AG04450 (cell line): ENCODE results near the gene CCNYL1. TPM values are rescaled to one million over a fixed set of nuclear protein-coding genes. Genes with fewer than 3 reads are reported as not detected.
"Not testable (repeated sequence)": the region's sequence is repeated elsewhere in the genome, so short reads cannot be mapped to it uniquely, and the experiment has no call there.

Source experiments
- CTCF ChIA-PET: fragments of 300-600, 350-600 bp; formaldehyde crosslinking; extraction: SDS; loops from one replicate; lab custom pipeline; 2022; ENCODE audit warnings: antibody characterized with exemption, inconsistent platforms; lab: Charles Lee
- POLR2A ChIA-PET: fragments of 350-600 bp; formaldehyde crosslinking; extraction: SDS; loops from one replicate; lab custom pipeline; 2021; ENCODE audit warnings: antibody characterized with exemption, inconsistent platforms; lab: Yijun Ruan, JAX
- DNase-seq: peaks from one replicate; pipeline ENCODE4 v3.0.0-alpha.2; 2011; ENCODE audit warnings: low read depth, low spot score
- H3K27ac ChIP-seq: one replicate; pipeline ENCODE4 v1.5.1; 2012; ENCODE audit warnings: low read depth, low read length, control low read depth
- H3K27me3 ChIP-seq: one replicate; pipeline ENCODE4 v1.6.0; 2012; ENCODE audit warnings: low read length; ENCODE audit not compliant: control insufficient read depth, insufficient read depth
- H3K4me3 ChIP-seq: 2 replicates; pipeline ENCODE4 v1.5.1; 2011; ENCODE audit warnings: mild to moderate bottlenecking, low read depth, low read length, control low read depth
- H3K9me3 ChIP-seq: 2 replicates; pipeline ENCODE4 v1.5.1; 2012; ENCODE audit warnings: low read length; ENCODE audit not compliant: control insufficient read depth, insufficient read depth
- CTCF ChIP-seq: IDR thresholded peaks from 2 replicates; pipeline ENCODE4 v1.5.1; 2011; ENCODE audit warnings: low read depth, low read length, control low read depth, inconsistent platforms
- polyA plus RNA-seq: library from polyadenylated mRNA; depleted of rRNA; stranded (reverse); fragments of >200 nt; gene quantifications from 2 replicates; pipeline ENCODE4 v1.2.3, GENCODE V29; 2011

The CCNYL1 gene
- polyA plus RNA-seq, 1 experiment = 20.5 TPM

GRCh38 chr2:207682557-207682956 lies 28.9 kb upstream of the CCNYL1 start:
- TF ChIP-seq CTCF = no peak
- ChIA-PET POLR2A (no interaction called here), CTCF (no interaction called here)
- Histone ChIP-seq H3K27ac (no peak overlapping the region), H3K4me3 (no peak overlapping the region), H3K27me3 (no peaks in the 10 kb centered on the region), H3K9me3 (no peaks in the 10 kb centered on the region)
- no peak for DNase-seq

- CTCF ChIA-PET = interaction anchor here (1.3 kb wide), 1 partner anchor 58 kb away, joined by 3 read pairs; the partner anchor contains the start of gene METTL21A
- H3K27me3 ChIP-seq = no peaks in the 10 kb centered on the region
- H3K9me3 ChIP-seq = no peaks in the 10 kb centered on the region
- TF ChIP-seq CTCF = no peak
- no peak overlapping the region for H3K4me3 ChIP-seq
- DNase-seq = no peak
- no peak overlapping the region for H3K27ac ChIP-seq
- POLR2A ChIA-PET = interaction anchor here (0.6 to 0.8 kb wide), 2 partner anchors 11 to 153 kb away, joined by 3 read pairs; partner anchors contain the start of gene CREB1
Observed at GRCh38 chr2:207683438-207683837, 28.0 kb upstream of the CCNYL1 start.

DNA sequence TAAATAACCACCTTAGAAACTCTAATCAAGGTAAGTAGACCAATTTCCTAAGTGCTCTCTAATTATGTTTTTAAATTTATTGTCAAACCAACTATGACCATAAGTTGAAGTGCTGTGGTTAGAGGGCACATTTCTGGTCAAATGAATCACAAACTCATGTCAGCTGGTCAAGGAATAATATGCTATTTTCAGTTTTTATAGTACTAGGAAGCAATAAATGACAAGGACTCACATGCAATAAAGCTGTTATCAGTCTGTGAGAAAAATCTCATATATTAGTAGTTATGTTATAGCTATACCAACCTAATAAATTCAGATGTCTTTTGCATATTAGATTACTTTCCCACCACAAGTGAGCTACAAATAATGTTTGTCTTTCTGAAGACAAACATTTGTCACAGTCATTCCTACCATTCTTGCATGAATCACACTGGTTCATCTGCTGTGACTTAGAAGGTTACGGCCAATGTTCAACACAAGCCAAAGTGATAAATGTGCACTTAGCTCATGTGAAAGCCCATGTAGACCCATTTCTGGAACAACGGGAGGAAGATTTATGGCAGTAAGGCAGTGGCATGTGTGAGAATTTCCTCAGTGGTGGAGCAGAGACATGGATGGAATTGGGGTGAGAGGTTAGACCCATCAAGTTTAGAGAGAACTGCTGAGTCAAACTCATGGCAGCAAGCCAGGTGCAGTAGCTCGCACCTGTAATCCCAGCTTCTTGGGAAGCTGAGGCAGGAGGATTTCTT lies 27.4 kb upstream of the CCNYL1 start:
- POLR2A ChIA-PET = interaction anchor here (0.6 to 0.9 kb wide), 3 partner anchors 10 to 154 kb away, joined by 3 to 7 read pairs (median 3); partner anchors contain the start of gene CREB1
- CTCF ChIA-PET = interaction anchor here (0.7 to 1.3 kb wide), 4 partner anchors 8 to 59 kb away, joined by 3 to 4 read pairs (median 3); partner anchors contain the start of genes CCNYL1 and METTL21A
- no peaks in the 10 kb centered on the region for H3K27me3 ChIP-seq
- DNase-seq = no peak
- no peaks in the 10 kb centered on the region for H3K9me3 ChIP-seq
- no peak overlapping the region for H3K27ac ChIP-seq
- H3K4me3 ChIP-seq = no peak overlapping the region
- TF ChIP-seq CTCF = no peak

DNA sequence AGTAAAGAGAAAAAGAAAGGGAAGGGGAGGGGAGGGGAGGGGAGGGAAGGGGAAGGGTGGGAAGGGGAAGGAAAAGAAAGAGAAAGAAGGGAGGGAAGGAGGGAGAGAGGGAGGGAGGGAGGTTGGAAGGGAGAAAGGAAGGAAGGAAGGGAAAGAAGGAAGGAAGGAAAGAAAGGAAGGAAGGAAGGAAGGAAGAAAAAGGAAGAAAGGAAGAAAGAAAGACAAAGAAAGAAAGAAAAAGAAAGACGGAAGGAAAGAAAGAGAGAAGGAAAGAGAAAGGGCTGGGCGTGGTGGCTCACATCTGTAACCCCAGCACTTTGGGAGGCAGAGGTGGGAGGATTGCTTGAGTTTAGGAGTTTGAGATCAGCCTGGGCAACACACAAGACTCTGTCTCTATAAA lies 24.6 kb upstream of the CCNYL1 start:
- ChIA-PET POLR2A (no interaction called here), CTCF (interaction anchor here (0.7 kb wide), 1 partner anchor 370 kb away, joined by 6 read pairs; no protein-coding TSS in a partner anchor)
- Histone ChIP-seq H3K9me3 (no peaks in the 10 kb centered on the region), H3K27ac (no peak overlapping the region), H3K27me3 (no peaks in the 10 kb centered on the region), H3K4me3 (no peak overlapping the region)
- TF ChIP-seq CTCF = no peak
- DNase-seq = no peak

GRCh38 chr2:207688597-207688996 lies 22.8 kb upstream of the CCNYL1 start:
- Histone ChIP-seq H3K4me3 (no peak overlapping the region), H3K27ac (no peak overlapping the region), H3K27me3 (no peaks in the 10 kb centered on the region), H3K9me3 (no peaks in the 10 kb centered on the region)
- no peak for TF ChIP-seq CTCF
- ChIA-PET CTCF (no interaction called here), POLR2A (no interaction called here)
- no peak for DNase-seq

- POLR2A ChIA-PET, DNase-seq, H3K9me3 ChIP-seq, H3K27ac ChIP-seq, H3K4me3 ChIP-seq, H3K27me3 ChIP-seq: not testable (repeated sequence)
- CTCF ChIA-PET = interaction anchor here (0.7 to 1.2 kb wide), 2 partner anchors 350 to 440 kb away, joined by 3 to 5 read pairs; no protein-coding TSS in a partner anchor
Observed at GRCh38 chr2:207690845-207691461, 20.5 kb upstream of the CCNYL1 start.
